ENCODE results near the gene LPAR5.

Gene LPAR5

GRCh38 chr12:6620885-6621274 is 14.9 kb downstream of the LPAR5 start:
- H3K4me3 ChIP-seq (ENCODE audit: low read depth, low read length), result no peak overlapping the region
- TF ChIP-seq, protein P1, sequence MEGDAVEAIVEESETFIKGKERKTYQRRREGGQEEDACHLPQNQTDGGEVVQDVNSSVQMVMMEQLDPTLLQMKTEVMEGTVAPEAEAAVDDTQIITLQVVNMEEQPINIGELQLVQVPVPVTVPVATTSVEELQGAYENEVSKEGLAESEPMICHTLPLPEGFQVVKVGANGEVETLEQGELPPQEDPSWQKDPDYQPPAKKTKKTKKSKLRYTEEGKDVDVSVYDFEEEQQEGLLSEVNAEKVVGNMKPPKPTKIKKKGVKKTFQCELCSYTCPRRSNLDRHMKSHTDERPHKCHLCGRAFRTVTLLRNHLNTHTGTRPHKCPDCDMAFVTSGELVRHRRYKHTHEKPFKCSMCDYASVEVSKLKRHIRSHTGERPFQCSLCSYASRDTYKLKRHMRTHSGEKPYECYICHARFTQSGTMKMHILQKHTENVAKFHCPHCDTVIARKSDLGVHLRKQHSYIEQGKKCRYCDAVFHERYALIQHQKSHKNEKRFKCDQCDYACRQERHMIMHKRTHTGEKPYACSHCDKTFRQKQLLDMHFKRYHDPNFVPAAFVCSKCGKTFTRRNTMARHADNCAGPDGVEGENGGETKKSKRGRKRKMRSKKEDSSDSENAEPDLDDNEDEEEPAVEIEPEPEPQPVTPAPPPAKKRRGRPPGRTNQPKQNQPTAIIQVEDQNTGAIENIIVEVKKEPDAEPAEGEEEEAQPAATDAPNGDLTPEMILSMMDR (IDR thresholded peaks at IDR 0.05; ENCODE audit: low read depth, low read length), result no peak
- H3K4me1 ChIP-seq, result no peaks in the 10 kb centered on the region
- no peaks in the 10 kb centered on the region for H3K9me3 ChIP-seq
- no peaks in the 10 kb centered on the region for H3K36me3 ChIP-seq
- no peak for DNase-seq
- no peaks in the 10 kb centered on the region for H3K27me3 ChIP-seq

- H3K4me3 ChIP-seq (ENCODE audit: low read depth, low read length), result no peak overlapping the region
- H3K36me3 ChIP-seq, result no peaks in the 10 kb centered on the region
- no peaks in the 10 kb centered on the region for H3K27me3 ChIP-seq
- TF ChIP-seq, protein P1 (IDR thresholded peaks at IDR 0.05; ENCODE audit: low read depth, low read length), result no peak
- no peaks in the 10 kb centered on the region for H3K4me1 ChIP-seq
- no peaks in the 10 kb centered on the region for H3K9me3 ChIP-seq
- DNase-seq, result no peak
These were observed 15.4 kb downstream of the LPAR5 start for GRCh38 chr12:6620137-6620884.

DNA sequence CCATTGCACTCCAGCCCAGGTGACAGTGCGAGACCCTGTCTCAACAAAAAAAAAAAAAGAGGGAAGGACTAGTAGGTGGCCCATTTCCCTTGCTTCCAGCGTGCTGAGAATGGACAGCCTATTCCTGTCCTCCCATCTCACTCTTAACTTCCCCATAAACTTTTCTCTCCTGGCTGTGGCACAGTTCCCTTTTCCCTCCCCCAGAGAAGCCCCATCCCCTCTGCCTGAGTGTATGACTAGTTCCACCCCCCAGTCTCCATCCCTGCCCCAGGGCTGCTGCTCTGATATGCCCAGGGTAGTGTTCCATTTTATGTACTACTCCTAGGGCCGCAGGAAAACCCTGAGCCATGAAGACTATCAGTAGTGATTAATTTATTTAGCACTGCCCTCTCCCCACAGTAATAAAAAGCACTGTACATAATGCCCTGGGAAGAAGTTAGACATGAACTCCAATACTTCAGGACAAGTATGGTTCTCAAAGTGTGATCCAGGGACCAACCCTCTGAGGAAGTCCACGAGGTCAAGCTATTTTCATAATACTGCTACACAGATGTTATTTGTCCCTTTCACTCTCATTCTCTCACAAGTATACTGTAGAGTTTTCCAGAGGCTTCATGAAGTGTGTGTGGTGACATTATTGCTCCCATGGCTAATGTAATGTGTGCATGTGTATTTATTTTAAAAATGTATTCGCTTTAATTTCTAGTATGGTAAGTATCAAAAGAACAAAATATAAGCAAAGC is 17.1 kb downstream of the LPAR5 start:
- no peak for DNase-seq
- Histone ChIP-seq H3K4me1 (peaks cover 4% of the 10 kb centered on the region), H3K36me3 (no peaks in the 10 kb centered on the region), H3K9me3 (no peaks in the 10 kb centered on the region), H3K27me3 (no peaks in the 10 kb centered on the region), H3K4me3 (ENCODE audit: low read depth, low read length) (no peak overlapping the region)
- TF ChIP-seq, protein P1 (IDR thresholded peaks at IDR 0.05; ENCODE audit: low read depth, low read length), result no peak

DNA sequence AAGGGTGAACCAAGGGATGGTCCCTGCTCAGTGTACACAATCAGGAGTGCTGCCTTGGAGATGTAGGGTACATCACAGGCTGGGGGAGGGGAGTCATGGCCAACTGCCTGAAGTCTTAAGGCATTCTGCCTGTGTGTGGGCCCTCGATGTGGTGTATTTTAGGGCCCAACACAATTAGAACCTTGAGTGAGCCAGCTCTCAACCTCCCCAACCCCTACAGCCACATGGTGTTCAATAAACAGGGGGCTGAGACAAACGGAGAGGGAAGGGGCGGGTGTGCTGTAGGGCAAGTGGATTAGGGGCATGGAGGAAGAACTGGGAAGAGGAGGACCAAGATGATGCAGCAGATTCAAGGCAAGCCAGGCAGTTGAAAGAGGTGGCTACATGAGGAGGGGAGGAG is 20.0 kb downstream of the LPAR5 start:
- H3K27me3 ChIP-seq, result no peaks in the 10 kb centered on the region
- TF ChIP-seq, protein P1 (IDR thresholded peaks at IDR 0.05; ENCODE audit: low read depth, low read length), result no peak
- no peaks in the 10 kb centered on the region for H3K9me3 ChIP-seq
- peaks cover 22% of the 10 kb centered on the region for H3K4me1 ChIP-seq
- H3K36me3 ChIP-seq, result no peaks in the 10 kb centered on the region
- no peak overlapping the region for H3K4me3 ChIP-seq (ENCODE audit: low read depth, low read length)
- DNase-seq, result no peak

- Histone ChIP-seq H3K27me3 (no peaks in the 10 kb centered on the region), H3K9me3 (no peaks in the 10 kb centered on the region), H3K4me1 (peaks cover 23% of the 10 kb centered on the region), H3K4me3 (ENCODE audit: low read depth, low read length) (no peak overlapping the region), H3K36me3 (no peaks in the 10 kb centered on the region)
- TF ChIP-seq, protein P1 (IDR thresholded peaks at IDR 0.05; ENCODE audit: low read depth, low read length), result peak; percentile 11; the same call in 1 of the 2 replicates
- DNase-seq, result no peak
These were observed 21.1 kb downstream of the LPAR5 start for GRCh38 chr12:6614513-6615172.
